ENCODE data around the gene CMSS1.

DNA sequence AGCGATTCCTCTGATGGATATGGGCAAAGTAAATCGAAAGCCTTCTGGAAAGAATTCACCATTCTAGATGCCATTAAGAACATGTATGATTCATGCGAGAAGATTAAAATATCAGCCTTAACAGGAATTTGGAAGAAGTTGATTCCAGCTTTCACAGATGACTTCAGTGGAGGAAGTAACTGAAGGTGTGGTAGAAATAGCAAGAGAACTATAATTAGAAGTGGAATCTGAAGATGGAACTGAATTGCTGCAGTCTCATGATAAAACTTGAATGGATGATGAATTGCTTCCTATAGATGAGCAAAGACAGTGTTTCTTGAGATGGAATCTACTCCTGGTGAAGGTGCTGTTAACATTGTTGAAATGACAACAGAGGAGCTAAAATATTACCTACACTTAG is 413.0 kb downstream of the CMSS1 start:
- TF ChIP-seq BHLHE40 (IDR thresholded peaks at IDR 0.05; ENCODE audit: low read depth, low read length) (no peak), FOXS1 (CRISPR knock-in tag; IDR thresholded peaks at IDR 0.05) (no peak), MAFK (IDR thresholded peaks at IDR 0.05; ENCODE audit: partially characterized antibody) (no peak), KDM5A (IDR thresholded peaks at IDR 0.05) (no peak), EP300 (IDR thresholded peaks at IDR 0.05) (no peak), NFE2L2 (conservative IDR thresholded peaks at IDR 0.05; ENCODE audit: low read length) (no peak), RNF2 (IDR thresholded peaks at IDR 0.05; ENCODE audit: borderline replicate concordance, low read depth) (no peak)
- TF ChIP-seq, protein P1, sequence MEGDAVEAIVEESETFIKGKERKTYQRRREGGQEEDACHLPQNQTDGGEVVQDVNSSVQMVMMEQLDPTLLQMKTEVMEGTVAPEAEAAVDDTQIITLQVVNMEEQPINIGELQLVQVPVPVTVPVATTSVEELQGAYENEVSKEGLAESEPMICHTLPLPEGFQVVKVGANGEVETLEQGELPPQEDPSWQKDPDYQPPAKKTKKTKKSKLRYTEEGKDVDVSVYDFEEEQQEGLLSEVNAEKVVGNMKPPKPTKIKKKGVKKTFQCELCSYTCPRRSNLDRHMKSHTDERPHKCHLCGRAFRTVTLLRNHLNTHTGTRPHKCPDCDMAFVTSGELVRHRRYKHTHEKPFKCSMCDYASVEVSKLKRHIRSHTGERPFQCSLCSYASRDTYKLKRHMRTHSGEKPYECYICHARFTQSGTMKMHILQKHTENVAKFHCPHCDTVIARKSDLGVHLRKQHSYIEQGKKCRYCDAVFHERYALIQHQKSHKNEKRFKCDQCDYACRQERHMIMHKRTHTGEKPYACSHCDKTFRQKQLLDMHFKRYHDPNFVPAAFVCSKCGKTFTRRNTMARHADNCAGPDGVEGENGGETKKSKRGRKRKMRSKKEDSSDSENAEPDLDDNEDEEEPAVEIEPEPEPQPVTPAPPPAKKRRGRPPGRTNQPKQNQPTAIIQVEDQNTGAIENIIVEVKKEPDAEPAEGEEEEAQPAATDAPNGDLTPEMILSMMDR (IDR thresholded peaks at IDR 0.05) = no peak
- TF ChIP-seq, protein P2, sequence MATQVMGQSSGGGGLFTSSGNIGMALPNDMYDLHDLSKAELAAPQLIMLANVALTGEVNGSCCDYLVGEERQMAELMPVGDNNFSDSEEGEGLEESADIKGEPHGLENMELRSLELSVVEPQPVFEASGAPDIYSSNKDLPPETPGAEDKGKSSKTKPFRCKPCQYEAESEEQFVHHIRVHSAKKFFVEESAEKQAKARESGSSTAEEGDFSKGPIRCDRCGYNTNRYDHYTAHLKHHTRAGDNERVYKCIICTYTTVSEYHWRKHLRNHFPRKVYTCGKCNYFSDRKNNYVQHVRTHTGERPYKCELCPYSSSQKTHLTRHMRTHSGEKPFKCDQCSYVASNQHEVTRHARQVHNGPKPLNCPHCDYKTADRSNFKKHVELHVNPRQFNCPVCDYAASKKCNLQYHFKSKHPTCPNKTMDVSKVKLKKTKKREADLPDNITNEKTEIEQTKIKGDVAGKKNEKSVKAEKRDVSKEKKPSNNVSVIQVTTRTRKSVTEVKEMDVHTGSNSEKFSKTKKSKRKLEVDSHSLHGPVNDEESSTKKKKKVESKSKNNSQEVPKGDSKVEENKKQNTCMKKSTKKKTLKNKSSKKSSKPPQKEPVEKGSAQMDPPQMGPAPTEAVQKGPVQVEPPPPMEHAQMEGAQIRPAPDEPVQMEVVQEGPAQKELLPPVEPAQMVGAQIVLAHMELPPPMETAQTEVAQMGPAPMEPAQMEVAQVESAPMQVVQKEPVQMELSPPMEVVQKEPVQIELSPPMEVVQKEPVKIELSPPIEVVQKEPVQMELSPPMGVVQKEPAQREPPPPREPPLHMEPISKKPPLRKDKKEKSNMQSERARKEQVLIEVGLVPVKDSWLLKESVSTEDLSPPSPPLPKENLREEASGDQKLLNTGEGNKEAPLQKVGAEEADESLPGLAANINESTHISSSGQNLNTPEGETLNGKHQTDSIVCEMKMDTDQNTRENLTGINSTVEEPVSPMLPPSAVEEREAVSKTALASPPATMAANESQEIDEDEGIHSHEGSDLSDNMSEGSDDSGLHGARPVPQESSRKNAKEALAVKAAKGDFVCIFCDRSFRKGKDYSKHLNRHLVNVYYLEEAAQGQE (IDR thresholded peaks at IDR 0.05) = no peak

All from A549 (cell line).